Activated naive CD4-positive, alpha-beta T cell treated with anti-CD3 and anti-CD28 coated beads, Interleukin-2, amount 10 ng/mL, durations not matched to agents 7 days and 5 days (primary cell): ENCODE measurements around the gene FGF2.

ENCODE experiments used
- CTCF ChIA-PET: fragments of 350-600 bp; sonication (Branson Sonifier 250); formaldehyde crosslinking; loops from one replicate; lab custom pipeline; 2021; ENCODE audit warnings: antibody characterized with exemption; lab: Charles Lee
- DNase-seq: peaks from one replicate; pipeline ENCODE4 v3.0.0-alpha.2; 2020
- H3K27ac Mint-ChIP-seq: one replicate; pipeline ENCODE4 v1.8.0; 2021; ENCODE audit warnings: mild to moderate bottlenecking, moderate library complexity, mixed read lengths
- H3K27me3 Mint-ChIP-seq: one replicate; pipeline ENCODE4 v1.8.0; 2021; ENCODE audit warnings: mild to moderate bottlenecking, mixed read lengths
- H3K36me3 Mint-ChIP-seq: one replicate; pipeline ENCODE4 v1.8.0; 2021; ENCODE audit warnings: mixed read lengths
- H3K4me1 Mint-ChIP-seq: one replicate; pipeline ENCODE4 v1.8.0; 2021; ENCODE audit warnings: mixed read lengths
- H3K4me3 Mint-ChIP-seq: one replicate; pipeline ENCODE4 v1.8.0; 2021; ENCODE audit warnings: mild to moderate bottlenecking, moderate library complexity, mixed read lengths
- H3K9me3 Mint-ChIP-seq: one replicate; pipeline ENCODE4 v1.8.0; 2021; ENCODE audit warnings: mixed read lengths

FGF2 gene

GRCh38 chr4:122823476-122823875, 3.2 kb upstream of the FGF2 start:
- DNase-seq, result no peak
- CTCF ChIA-PET, result no interaction called here

GRCh38 chr4:122824616-122825015, 2.0 kb upstream of the FGF2 start:
- Mint-ChIP-seq H3K27ac (no peak overlapping the region), H3K9me3 (no peaks in the 10 kb centered on the region), H3K36me3 (peaks cover 6% of the 10 kb centered on the region), H3K4me3 (no peak overlapping the region), H3K4me1 (peaks cover 12% of the 10 kb centered on the region), H3K27me3 (peaks cover 53% of the 10 kb centered on the region)
- DNase-seq, result no peak
- CTCF ChIA-PET, result no interaction called here

More at GRCh38 chr4:122823476-122823875, 3.2 kb upstream of the FGF2 start:
- Mint-ChIP-seq H3K9me3 (no peaks in the 10 kb centered on the region), H3K4me1 (peaks cover 12% of the 10 kb centered on the region), H3K4me3 (no peak overlapping the region), H3K27ac (no peak overlapping the region), H3K36me3 (peaks cover 6% of the 10 kb centered on the region), H3K27me3 (peaks cover 53% of the 10 kb centered on the region)

- Mint-ChIP-seq H3K27ac (no peak overlapping the region), H3K36me3 (peaks cover 6% of the 10 kb centered on the region), H3K27me3 (peaks cover 67% of the 10 kb centered on the region), H3K4me1 (peaks cover 12% of the 10 kb centered on the region), H3K4me3 (peak overlapping the region; percentile 61), H3K9me3 (no peaks in the 10 kb centered on the region)
- CTCF ChIA-PET, result no interaction called here
- DNase-seq, result no peak
Observed at GRCh38 chr4:122826079-122826527, 528 bp upstream of the FGF2 start.

- Mint-ChIP-seq H3K27me3 (peaks cover 70% of the 10 kb centered on the region), H3K27ac (peak overlapping the region; percentile 33), H3K4me1 (peaks cover 12% of the 10 kb centered on the region), H3K4me3 (peak overlapping the region; percentile 71), H3K9me3 (no peaks in the 10 kb centered on the region), H3K36me3 (peaks cover 6% of the 10 kb centered on the region)
- CTCF ChIA-PET, result interaction anchor here (1.0 to 1.4 kb wide), 4 partner anchors 13 to 95 kb away, joined by 3 to 5 read pairs (median 4); partner anchors contain the start of gene BBS12
- peak; percentile 32 for DNase-seq
Observed at GRCh38 chr4:122827258-122827878, 737 bp downstream of the FGF2 start.

GRCh38 chr4:122827879-122828601, 1.4 kb downstream of the FGF2 start:
- Mint-ChIP-seq H3K27me3 (peaks cover 68% of the 10 kb centered on the region), H3K36me3 (peaks cover 6% of the 10 kb centered on the region), H3K9me3 (no peaks in the 10 kb centered on the region), H3K27ac (peak overlapping the region; percentile 33), H3K4me3 (peak overlapping the region; percentile 71), H3K4me1 (peaks cover 12% of the 10 kb centered on the region)
- CTCF ChIA-PET, result interaction anchor here (1.0 to 1.4 kb wide), 4 partner anchors 13 to 95 kb away, joined by 3 to 5 read pairs (median 4); partner anchors contain the start of gene BBS12
- DNase-seq, result peak; percentile 52

GRCh38 chr4:122830426-122831095, 3.9 kb downstream of the FGF2 start:
- H3K4me1 Mint-ChIP-seq, result peaks cover 12% of the 10 kb centered on the region
- DNase-seq, result no peak
- peaks cover 6% of the 10 kb centered on the region for H3K36me3 Mint-ChIP-seq
- CTCF ChIA-PET, result no interaction called here
- no peaks in the 10 kb centered on the region for H3K9me3 Mint-ChIP-seq
- peaks cover 61% of the 10 kb centered on the region for H3K27me3 Mint-ChIP-seq
- no peak overlapping the region for H3K27ac Mint-ChIP-seq
- H3K4me3 Mint-ChIP-seq, result no peak overlapping the region

- Mint-ChIP-seq H3K27ac (no peak overlapping the region), H3K4me3 (no peak overlapping the region), H3K27me3 (peaks cover 51% of the 10 kb centered on the region), H3K4me1 (peaks cover 10% of the 10 kb centered on the region), H3K36me3 (peaks cover 6% of the 10 kb centered on the region), H3K9me3 (no peaks in the 10 kb centered on the region)
- CTCF ChIA-PET, result no interaction called here
- no peak for DNase-seq
Observed at GRCh38 chr4:122831515-122832196, 5.0 kb downstream of the FGF2 start.

GRCh38 chr4:122832732-122833131, 6.1 kb downstream of the FGF2 start:
- Mint-ChIP-seq H3K36me3 (peaks cover 4% of the 10 kb centered on the region), H3K4me1 (peaks cover 8% of the 10 kb centered on the region), H3K9me3 (no peaks in the 10 kb centered on the region), H3K27ac (no peak overlapping the region), H3K4me3 (no peak overlapping the region), H3K27me3 (peaks cover 42% of the 10 kb centered on the region)
- no peak for DNase-seq
- CTCF ChIA-PET, result interaction anchor here (0.9 kb wide), 1 partner anchor 22 kb away, joined by 3 read pairs; no protein-coding TSS in a partner anchor

GRCh38 chr4:122833999-122834398, 7.4 kb downstream of the FGF2 start:
- Mint-ChIP-seq H3K27ac (no peak overlapping the region), H3K36me3 (no peaks in the 10 kb centered on the region), H3K4me3 (no peak overlapping the region), H3K4me1 (no peaks in the 10 kb centered on the region), H3K9me3 (no peaks in the 10 kb centered on the region), H3K27me3 (peaks cover 36% of the 10 kb centered on the region)
- CTCF ChIA-PET, result no interaction called here
- DNase-seq, result no peak

- CTCF ChIA-PET, result interaction anchor here (1.1 kb wide), 1 partner anchor 402 kb away, joined by 3 read pairs; no protein-coding TSS in a partner anchor
- no peaks in the 10 kb centered on the region for H3K36me3 Mint-ChIP-seq
- H3K4me1 Mint-ChIP-seq, result no peaks in the 10 kb centered on the region
- H3K4me3 Mint-ChIP-seq, result no peak overlapping the region
- H3K27me3 Mint-ChIP-seq, result peaks cover 20% of the 10 kb centered on the region
- no peaks in the 10 kb centered on the region for H3K9me3 Mint-ChIP-seq
- DNase-seq, result no peak
- H3K27ac Mint-ChIP-seq, result no peak overlapping the region
Observed at GRCh38 chr4:122836941-122837340, 10.3 kb downstream of the FGF2 start.

- no peak for DNase-seq
- Mint-ChIP-seq H3K36me3 (no peaks in the 10 kb centered on the region), H3K4me1 (no peaks in the 10 kb centered on the region), H3K9me3 (no peaks in the 10 kb centered on the region), H3K27me3 (peaks cover 17% of the 10 kb centered on the region), H3K4me3 (no peak overlapping the region), H3K27ac (no peak overlapping the region)
- CTCF ChIA-PET, result interaction anchor here (1.1 kb wide), 1 partner anchor 403 kb away, joined by 3 read pairs; no protein-coding TSS in a partner anchor
Observed at GRCh38 chr4:122838034-122838433, 11.4 kb downstream of the FGF2 start.

- Mint-ChIP-seq H3K9me3 (no peaks in the 10 kb centered on the region), H3K4me1 (no peaks in the 10 kb centered on the region), H3K36me3 (no peaks in the 10 kb centered on the region), H3K4me3 (no peak overlapping the region), H3K27me3 (peaks cover 21% of the 10 kb centered on the region), H3K27ac (no peak overlapping the region)
- DNase-seq, result no peak
- CTCF ChIA-PET, result no interaction called here
Observed at GRCh38 chr4:122842392-122842791, 15.8 kb downstream of the FGF2 start.

GRCh38 chr4:122842984-122843531, 16.4 kb downstream of the FGF2 start:
- H3K4me3 Mint-ChIP-seq, result no peak overlapping the region
- no peak for DNase-seq
- H3K36me3 Mint-ChIP-seq, result no peaks in the 10 kb centered on the region
- H3K27me3 Mint-ChIP-seq, result peaks cover 19% of the 10 kb centered on the region
- H3K27ac Mint-ChIP-seq, result no peak overlapping the region
- CTCF ChIA-PET, result no interaction called here
- no peaks in the 10 kb centered on the region for H3K9me3 Mint-ChIP-seq
- H3K4me1 Mint-ChIP-seq, result no peaks in the 10 kb centered on the region
